HFF-Myc (cell line): ENCODE measurements around the gene GDF15.
A peak's percentile ranks its signal among the peaks of the same experiment; 100 is the strongest.

Experiments used
- DNase-seq: peaks from one replicate; pipeline ENCODE4 v3.0.0-alpha.2; 2011; ENCODE audit warnings: low read depth; ENCODE audit errors: extremely low read depth
- H3K4me3 ChIP-seq: replicated peaks from 2 replicates; pipeline ENCODE4 v1.5.1; 2011; ENCODE audit warnings: low read depth, mild to moderate bottlenecking, control low read depth, low read length
- TF ChIP-seq, protein P1 (sequence below): IDR thresholded peaks from 2 replicates; pipeline ENCODE4 v1.5.1; 2012; ENCODE audit warnings: mild to moderate bottlenecking, low read depth, low read length, control low read depth; ENCODE audit errors: missing control alignments

GDF15 gene

DNA sequence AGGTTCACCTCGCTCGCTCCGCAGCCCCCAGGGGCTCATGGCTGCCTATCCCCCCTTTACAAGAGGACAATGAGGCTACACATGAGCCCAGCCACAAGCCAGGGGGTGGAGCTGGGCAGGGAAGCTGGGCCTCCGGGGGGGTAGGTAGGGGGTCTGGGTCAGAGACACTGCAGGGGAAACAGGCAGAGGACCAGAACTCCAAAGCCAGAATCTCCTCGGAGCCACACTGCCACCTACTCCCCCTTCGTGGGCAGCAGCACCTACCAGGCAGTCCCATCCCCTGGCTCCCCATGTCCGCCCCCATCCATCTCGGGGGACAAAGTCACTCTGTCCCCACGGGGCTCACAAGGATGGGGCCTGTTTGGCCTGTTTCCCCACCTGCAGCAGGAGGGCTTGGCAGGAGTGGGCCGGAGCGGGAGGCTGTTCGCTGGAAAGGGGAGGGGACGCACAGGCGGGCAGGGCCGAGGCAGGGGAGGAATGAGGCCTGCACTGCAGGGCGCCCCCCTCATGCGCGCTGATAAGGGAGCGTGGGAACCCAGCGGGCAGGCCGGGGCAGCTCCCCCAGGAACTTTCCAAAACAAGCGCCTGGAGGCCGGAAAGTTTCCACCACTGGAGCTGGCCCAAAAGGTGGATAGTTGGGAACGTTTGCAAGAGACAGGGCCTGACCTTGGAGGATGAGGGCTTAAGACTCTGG lies 52.5 kb downstream of the GDF15 start:
- H3K4me3 ChIP-seq: peak overlapping the region; percentile 54
- DNase-seq: no peak
- TF ChIP-seq, protein P1, sequence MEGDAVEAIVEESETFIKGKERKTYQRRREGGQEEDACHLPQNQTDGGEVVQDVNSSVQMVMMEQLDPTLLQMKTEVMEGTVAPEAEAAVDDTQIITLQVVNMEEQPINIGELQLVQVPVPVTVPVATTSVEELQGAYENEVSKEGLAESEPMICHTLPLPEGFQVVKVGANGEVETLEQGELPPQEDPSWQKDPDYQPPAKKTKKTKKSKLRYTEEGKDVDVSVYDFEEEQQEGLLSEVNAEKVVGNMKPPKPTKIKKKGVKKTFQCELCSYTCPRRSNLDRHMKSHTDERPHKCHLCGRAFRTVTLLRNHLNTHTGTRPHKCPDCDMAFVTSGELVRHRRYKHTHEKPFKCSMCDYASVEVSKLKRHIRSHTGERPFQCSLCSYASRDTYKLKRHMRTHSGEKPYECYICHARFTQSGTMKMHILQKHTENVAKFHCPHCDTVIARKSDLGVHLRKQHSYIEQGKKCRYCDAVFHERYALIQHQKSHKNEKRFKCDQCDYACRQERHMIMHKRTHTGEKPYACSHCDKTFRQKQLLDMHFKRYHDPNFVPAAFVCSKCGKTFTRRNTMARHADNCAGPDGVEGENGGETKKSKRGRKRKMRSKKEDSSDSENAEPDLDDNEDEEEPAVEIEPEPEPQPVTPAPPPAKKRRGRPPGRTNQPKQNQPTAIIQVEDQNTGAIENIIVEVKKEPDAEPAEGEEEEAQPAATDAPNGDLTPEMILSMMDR: no peak
